GM12872 (cell line): ENCODE data around the gene CRMP1.

Source experiments
- CTCF ChIP-seq: IDR thresholded peaks from 3 replicates; pipeline ENCODE4 v1.5.1; 2011; ENCODE audit warnings: low read depth, mild to moderate bottlenecking, low read length, moderate library complexity; ENCODE audit not compliant: insufficient read depth

The CRMP1 gene

GRCh38 chr4:5878359-5878758 lies 14.5 kb downstream of the CRMP1 start:
- TF ChIP-seq CTCF, result no peak

GRCh38 chr4:5877392-5877791 lies 15.5 kb downstream of the CRMP1 start:
- no peak for TF ChIP-seq CTCF

GRCh38 chr4:5874811-5875449 lies 18.0 kb downstream of the CRMP1 start:
- TF ChIP-seq CTCF, result no peak

- TF ChIP-seq CTCF, result no peak
These were observed 22.2 kb downstream of the CRMP1 start for GRCh38 chr4:5870701-5871100.

- TF ChIP-seq CTCF, result no peak
These were observed 22.8 kb downstream of the CRMP1 start for GRCh38 chr4:5869966-5870619.

GRCh38 chr4:5867866-5868265 lies 25.0 kb downstream of the CRMP1 start:
- no peak for TF ChIP-seq CTCF

- no peak for TF ChIP-seq CTCF
These were observed 25.8 kb downstream of the CRMP1 start for GRCh38 chr4:5866841-5867813.
